Large intestine (tissue), 3 donors: Measurements from ENCODE around the gene FLACC1. TPM values are rescaled to one million over a fixed set of nuclear protein-coding genes. Genes with fewer than 3 reads are reported as not detected.
"Not testable (repeated sequence)": the region's sequence is repeated elsewhere in the genome, so short reads cannot be mapped to it uniquely, and the experiment has no call there.

ENCODE experiments used
- DNase-seq, 2 donors: peaks; one replicate each; pipeline versions ENCODE4 v3.0.0 to v3.0.0-alpha.2; 2013
- H3K27ac ChIP-seq: one replicate; pipeline ENCODE4 v1.5.1; 2013; ENCODE audit warnings: low read length
- H3K27me3 ChIP-seq: 2 replicates; pipeline ENCODE4 v1.6.1; 2013; ENCODE audit warnings: low read length; ENCODE audit not compliant: control insufficient read depth, insufficient read depth
- H3K36me3 ChIP-seq: 2 replicates; pipeline ENCODE4 v1.6.1; 2013; ENCODE audit warnings: low read length; ENCODE audit not compliant: control insufficient read depth, insufficient read depth
- H3K4me1 ChIP-seq: one replicate; pipeline ENCODE4 v1.6.1; 2013; ENCODE audit warnings: low read length; ENCODE audit not compliant: control insufficient read depth, insufficient read depth
- H3K4me3 ChIP-seq: one replicate; pipeline ENCODE4 v1.5.1; 2013; ENCODE audit warnings: low read length
- H3K9me3 ChIP-seq: one replicate; pipeline ENCODE4 v1.6.1; 2013; ENCODE audit warnings: mild to moderate bottlenecking, low read depth, low read length, moderate library complexity; ENCODE audit not compliant: control insufficient read depth
- WGBS: methylation state at CpG from one replicate; pipeline ENCODE4 v1.1.5; 2013; ENCODE audit warnings: low lambda C conversion rate; ENCODE audit not compliant: insufficient coverage; 5-methylcytosine and 5-hydroxymethylcytosine counted together
- polyA plus RNA-seq: library from polyadenylated mRNA; unstranded; fragments of 120-200 nt; gene quantifications from one replicate; pipeline ENCODE4 v1.2.1, GENCODE V29; 2013

The FLACC1 gene
- polyA plus RNA-seq, 1 donor, result 0.76 TPM

GRCh38 chr2:201320257-201320656, 36.9 kb downstream of the FLACC1 start:
- Histone ChIP-seq H3K4me1 (no peaks in the 10 kb centered on the region), H3K4me3 (no peak overlapping the region), H3K27ac (no peak overlapping the region), H3K27me3 (no peaks in the 10 kb centered on the region), H3K36me3 (no peaks in the 10 kb centered on the region), H3K9me3 (peaks cover 12% of the 10 kb centered on the region)
- no peak for DNase-seq
- no CpG with 5 or more reads among the region's 4 CpGs for WGBS

- H3K9me3 ChIP-seq, result peaks cover 15% of the 10 kb centered on the region
- H3K27ac ChIP-seq, result no peak overlapping the region
- no peak overlapping the region for H3K4me3 ChIP-seq
- no peak for DNase-seq
- WGBS, result no CpG with 5 or more reads among the region's 2 CpGs
- no peaks in the 10 kb centered on the region for H3K27me3 ChIP-seq
- no peaks in the 10 kb centered on the region for H3K36me3 ChIP-seq
- no peaks in the 10 kb centered on the region for H3K4me1 ChIP-seq
These were observed 37.6 kb downstream of the FLACC1 start for GRCh38 chr2:201319511-201319910.

- no peak overlapping the region for H3K27ac ChIP-seq
- H3K36me3 ChIP-seq, result no peaks in the 10 kb centered on the region
- H3K4me3 ChIP-seq, result no peak overlapping the region
- WGBS, result no CpG with 5 or more reads among the region's 5 CpGs
- H3K9me3 ChIP-seq, result peaks cover 7% of the 10 kb centered on the region
- H3K4me1 ChIP-seq, result no peaks in the 10 kb centered on the region
- H3K27me3 ChIP-seq, result no peaks in the 10 kb centered on the region
- no peak for DNase-seq
These were observed 43.8 kb downstream of the FLACC1 start for GRCh38 chr2:201313362-201313761.

DNA sequence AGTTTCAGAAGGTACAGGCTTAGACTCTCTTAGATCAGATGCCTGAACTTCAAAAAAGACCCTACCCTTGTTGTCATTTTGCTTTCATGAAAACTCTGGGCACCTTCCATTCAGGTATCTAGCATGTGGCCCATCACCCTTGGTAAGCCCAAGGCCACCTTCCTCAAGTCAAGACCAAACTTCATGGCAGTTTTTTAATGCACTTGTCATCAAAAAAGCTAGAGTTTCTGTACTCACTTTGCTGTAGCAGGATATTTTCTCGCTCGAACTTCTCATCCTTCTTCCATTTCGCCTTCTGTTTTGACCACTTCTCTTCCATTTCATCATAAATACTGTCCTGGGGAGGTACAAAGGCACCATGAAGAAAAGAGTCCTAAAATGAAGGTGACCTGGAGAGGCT, 48.2 kb downstream of the FLACC1 start:
- Histone ChIP-seq H3K4me1 (no peaks in the 10 kb centered on the region), H3K4me3 (no peak overlapping the region), H3K36me3 (no peaks in the 10 kb centered on the region), H3K9me3 (peaks cover 3% of the 10 kb centered on the region), H3K27me3 (no peaks in the 10 kb centered on the region), H3K27ac (no peak overlapping the region)
- WGBS, result no CpG with 5 or more reads among the region's 3 CpGs
- DNase-seq, result no peak

DNA sequence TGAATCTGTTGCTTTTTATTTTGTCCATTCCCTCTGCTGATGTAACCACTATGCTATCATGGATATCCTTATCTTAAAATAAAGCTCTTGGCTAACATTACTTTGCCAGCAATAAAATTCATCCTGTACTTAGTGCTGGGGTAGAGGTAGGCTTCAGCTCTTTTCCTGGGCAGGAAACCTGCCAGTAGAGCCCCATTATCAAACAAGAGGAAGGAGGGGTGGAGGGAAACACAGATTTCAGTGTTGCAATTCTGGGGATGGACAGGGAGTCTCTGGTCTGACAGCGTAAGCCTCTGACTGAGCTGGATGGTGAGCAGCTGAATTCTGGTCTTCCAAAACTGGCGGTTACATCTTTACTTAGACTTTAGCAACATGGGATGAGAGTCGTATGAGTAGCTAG, 49.3 kb downstream of the FLACC1 start:
- no CpG with 5 or more reads among the region's 3 CpGs for WGBS
- no peak for DNase-seq
- Histone ChIP-seq H3K27me3 (no peaks in the 10 kb centered on the region), H3K9me3 (peaks cover 3% of the 10 kb centered on the region), H3K4me3 (no peak overlapping the region), H3K4me1 (no peaks in the 10 kb centered on the region), H3K36me3 (no peaks in the 10 kb centered on the region), H3K27ac (no peak overlapping the region)

DNA sequence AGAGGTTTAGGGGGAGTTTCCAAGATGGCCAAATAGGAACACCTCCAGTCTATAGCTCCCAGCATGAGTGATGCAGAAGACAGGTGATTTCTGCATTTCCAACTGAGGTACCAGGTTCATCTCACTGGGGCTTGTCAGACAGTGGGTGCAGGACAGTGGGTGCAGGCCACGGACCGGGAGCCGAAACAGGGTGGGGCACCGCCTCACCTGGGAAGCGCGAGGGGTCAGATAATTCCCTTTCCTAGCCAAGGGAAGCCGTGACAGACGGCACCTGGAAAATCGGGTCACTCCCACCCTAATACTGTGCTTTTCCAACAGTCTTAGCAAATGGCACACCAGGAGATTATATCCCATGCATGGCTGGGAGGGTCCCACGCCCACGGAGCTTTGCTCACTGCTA, 57.2 kb downstream of the FLACC1 start:
- not testable (repeated sequence) for H3K27ac ChIP-seq, H3K9me3 ChIP-seq, H3K4me3 ChIP-seq, DNase-seq, H3K4me1 ChIP-seq, H3K36me3 ChIP-seq, H3K27me3 ChIP-seq
- no CpG with 5 or more reads among the region's 11 CpGs for WGBS

- H3K9me3 ChIP-seq, result peaks cover 5% of the 10 kb centered on the region
- 100% methylated on average over 1 of the region's 3 CpGs for WGBS
- H3K4me3 ChIP-seq, result no peak overlapping the region
- no peak overlapping the region for H3K27ac ChIP-seq
- no peaks in the 10 kb centered on the region for H3K27me3 ChIP-seq
- no peaks in the 10 kb centered on the region for H3K36me3 ChIP-seq
- no peaks in the 10 kb centered on the region for H3K4me1 ChIP-seq
- DNase-seq, result no peak
These were observed 58.6 kb downstream of the FLACC1 start for GRCh38 chr2:201298462-201299052.

- not testable (repeated sequence) for DNase-seq, H3K27ac ChIP-seq, H3K4me1 ChIP-seq, H3K4me3 ChIP-seq, H3K9me3 ChIP-seq, H3K27me3 ChIP-seq
- no CpG with 5 or more reads among the region's 15 CpGs for WGBS
- H3K36me3 ChIP-seq, result peaks cover 34% of the 10 kb centered on the region
These were observed 66.5 kb downstream of the FLACC1 start for GRCh38 chr2:201290457-201291148.

DNA sequence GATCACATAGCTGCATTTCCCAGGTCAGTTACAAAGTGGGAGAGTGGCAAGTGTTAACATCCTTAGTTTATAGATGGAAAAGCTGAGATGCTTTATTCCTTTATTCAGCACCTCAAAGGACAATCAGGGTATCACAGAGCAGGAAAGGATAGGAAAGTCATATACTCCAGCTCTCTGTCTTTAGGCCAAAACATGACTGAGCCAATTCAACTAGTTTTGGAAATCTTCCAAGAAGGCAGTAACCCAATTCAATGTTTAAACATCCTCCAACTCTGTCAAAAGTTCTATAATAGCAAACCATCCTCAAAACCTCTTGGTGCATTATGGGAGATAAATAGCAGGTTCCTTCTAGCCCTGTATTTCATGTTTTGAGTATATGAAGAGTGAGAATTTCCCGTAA, 71.6 kb downstream of the FLACC1 start:
- 86% methylated on average over 1 of the region's 1 CpG for WGBS
- Histone ChIP-seq H3K4me3 (no peak overlapping the region), H3K9me3 (no peaks in the 10 kb centered on the region), H3K27me3 (no peaks in the 10 kb centered on the region), H3K36me3 (peaks cover 45% of the 10 kb centered on the region), H3K4me1 (no peaks in the 10 kb centered on the region), H3K27ac (no peak overlapping the region)
- DNase-seq, result no peak

- Histone ChIP-seq H3K4me3 (no peak overlapping the region), H3K36me3 (peaks cover 39% of the 10 kb centered on the region), H3K27ac (no peak overlapping the region), H3K9me3 (no peaks in the 10 kb centered on the region), H3K27me3 (no peaks in the 10 kb centered on the region), H3K4me1 (no peaks in the 10 kb centered on the region)
- 92% methylated on average over 2 of the region's 3 CpGs for WGBS
- no peak for DNase-seq
These were observed 76.7 kb downstream of the FLACC1 start for GRCh38 chr2:201280191-201281040.
